ENCODE results near the gene CDKN2B.

DNA sequence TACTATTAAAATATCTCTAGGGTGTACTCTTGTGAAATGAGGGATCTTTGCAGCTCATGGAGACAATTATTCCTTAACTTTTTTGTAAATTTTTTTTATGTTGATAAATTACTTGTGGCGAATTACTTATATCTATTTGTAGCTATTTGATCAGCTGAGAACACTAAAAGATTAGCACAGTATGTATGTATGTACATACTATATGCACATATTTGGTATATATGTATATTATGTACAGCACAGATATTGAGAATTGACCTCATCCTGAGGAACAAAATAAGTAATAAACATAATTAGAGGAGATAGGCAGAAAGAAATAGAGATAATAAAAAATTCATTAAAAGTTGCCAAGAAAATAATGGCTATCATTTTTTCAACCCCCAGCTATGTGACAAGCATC, 26.7 kb downstream of the CDKN2B start:
- TF ChIP-seq, protein P1, sequence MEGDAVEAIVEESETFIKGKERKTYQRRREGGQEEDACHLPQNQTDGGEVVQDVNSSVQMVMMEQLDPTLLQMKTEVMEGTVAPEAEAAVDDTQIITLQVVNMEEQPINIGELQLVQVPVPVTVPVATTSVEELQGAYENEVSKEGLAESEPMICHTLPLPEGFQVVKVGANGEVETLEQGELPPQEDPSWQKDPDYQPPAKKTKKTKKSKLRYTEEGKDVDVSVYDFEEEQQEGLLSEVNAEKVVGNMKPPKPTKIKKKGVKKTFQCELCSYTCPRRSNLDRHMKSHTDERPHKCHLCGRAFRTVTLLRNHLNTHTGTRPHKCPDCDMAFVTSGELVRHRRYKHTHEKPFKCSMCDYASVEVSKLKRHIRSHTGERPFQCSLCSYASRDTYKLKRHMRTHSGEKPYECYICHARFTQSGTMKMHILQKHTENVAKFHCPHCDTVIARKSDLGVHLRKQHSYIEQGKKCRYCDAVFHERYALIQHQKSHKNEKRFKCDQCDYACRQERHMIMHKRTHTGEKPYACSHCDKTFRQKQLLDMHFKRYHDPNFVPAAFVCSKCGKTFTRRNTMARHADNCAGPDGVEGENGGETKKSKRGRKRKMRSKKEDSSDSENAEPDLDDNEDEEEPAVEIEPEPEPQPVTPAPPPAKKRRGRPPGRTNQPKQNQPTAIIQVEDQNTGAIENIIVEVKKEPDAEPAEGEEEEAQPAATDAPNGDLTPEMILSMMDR (conservative IDR thresholded peaks at IDR 0.05; ENCODE audit: low read length), result no peak
- no peak for TF ChIP-seq EZH2phosphoT487 (IDR thresholded peaks at IDR 0.05; ENCODE audit: borderline replicate concordance)

Data from Loucy (cell line).